Upper lobe of right lung (tissue), 1 donor: ENCODE measurements around the gene MDM2. TPM values are rescaled to one million over a fixed set of nuclear protein-coding genes. Genes with fewer than 3 reads are reported as not detected.

ENCODE experiments used
- ATAC-seq: fragments of 200-7000 bp; cut with Tn5 transposase; one replicate; pipeline ENCODE4 v1.9.1; 2020; ENCODE audit warnings: mild to moderate bottlenecking, moderate library complexity
- DNase-seq: peaks from one replicate; pipeline ENCODE4 v3.0.0-alpha.2; 2020
- H3K27ac ChIP-seq: fragments of 200-600 bp; one replicate; pipeline ENCODE4 v1.8.0; 2022
- H3K27me3 ChIP-seq: fragments of 200-600 bp; one replicate; pipeline ENCODE4 v1.8.0; 2022; ENCODE audit warnings: mild to moderate bottlenecking
- H3K36me3 ChIP-seq: fragments of 200-600 bp; one replicate; pipeline ENCODE4 v1.8.0; 2022
- H3K4me1 ChIP-seq: fragments of 200-600 bp; one replicate; pipeline ENCODE4 v1.8.0; 2022
- H3K4me3 ChIP-seq: fragments of 200-600 bp; one replicate; pipeline ENCODE4 v1.8.0; 2022; ENCODE audit warnings: mild to moderate bottlenecking
- H3K9me3 ChIP-seq: fragments of 200-600 bp; one replicate; pipeline ENCODE4 v1.8.0; 2022
- CTCF ChIP-seq: fragments of 200-600 bp; IDR thresholded peaks from one replicate; pipeline ENCODE4 v1.8.0; 2022; ENCODE audit warnings: antibody characterized with exemption
- intact Hi-C: fragments of 100-400 bp; cut with DNase I; formaldehyde crosslinking; loops from one replicate; pipeline ENCODE4 v1.11.0; 2022
- total RNA-seq: library from RNA; stranded (reverse); fragmentation: NEBNext Ultra II Directional; extraction: Animal tissue kit (Norgen Biotek cat#: 25700); gene quantifications from one replicate; pipeline ENCODE4 v1.2.1, GENCODE V29; 2021
- donor health status: DM: no; HTN: yes; CAD: no; lungs with severe emphysema.

Gene MDM2
- total RNA-seq, 1 donor from 2014 or later, result 198 TPM

DNA sequence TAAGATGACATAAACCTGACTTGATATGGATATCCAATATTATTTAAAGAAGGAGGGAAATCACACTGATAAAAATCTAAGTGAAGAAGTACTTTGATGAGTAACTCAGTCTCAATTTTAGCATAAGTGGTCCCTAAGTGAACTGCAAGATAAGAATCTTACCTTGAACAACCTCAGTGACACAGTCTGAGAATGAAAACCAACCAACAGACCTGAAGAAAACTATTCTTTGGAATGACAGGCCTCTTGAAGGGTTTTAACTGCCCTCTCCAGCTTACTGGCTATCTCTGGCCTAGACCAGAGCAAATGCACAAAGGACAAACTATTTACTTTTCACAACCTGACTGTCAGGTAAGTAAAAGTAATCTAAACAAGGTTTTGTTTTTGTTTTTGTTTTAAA is 80.3 kb downstream of the MDM2 start:
- H3K36me3 ChIP-seq, result peaks cover 18% of the 10 kb centered on the region
- TF ChIP-seq CTCF, result no peak
- H3K4me1 ChIP-seq, result peaks cover 6% of the 10 kb centered on the region
- intact Hi-C loops, result no loop called here
- no peaks in the 10 kb centered on the region for H3K9me3 ChIP-seq
- no peaks in the 10 kb centered on the region for H3K27me3 ChIP-seq
- no peak overlapping the region for H3K27ac ChIP-seq
- no peak for DNase-seq
- H3K4me3 ChIP-seq, result no peak overlapping the region
- ATAC-seq, result peak; percentile 55

DNA sequence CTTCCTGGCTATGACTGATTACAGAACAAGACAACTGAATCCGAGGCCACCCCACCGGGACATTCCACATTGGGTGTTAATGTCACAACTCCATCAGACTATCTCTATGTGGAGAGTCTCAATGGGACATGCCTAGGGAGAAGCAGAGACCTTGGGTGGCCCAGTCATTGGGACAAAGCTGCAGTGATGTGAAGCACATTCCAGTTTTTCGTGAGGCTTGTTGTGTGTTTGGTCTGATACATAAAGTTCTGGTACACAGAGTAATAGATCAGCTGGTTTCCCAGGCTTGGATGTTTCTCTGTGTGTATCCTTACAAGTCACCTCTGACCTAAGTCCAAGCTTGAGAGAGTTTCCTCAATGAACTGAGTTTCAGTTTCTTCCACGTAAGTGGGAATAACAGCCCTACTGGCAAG is 82.7 kb downstream of the MDM2 start:
- ATAC-seq (peak; percentile 21), DNase-seq (no peak)
- intact Hi-C loops, result no loop called here
- TF ChIP-seq CTCF, result no peak
- Histone ChIP-seq H3K27ac (no peak overlapping the region), H3K36me3 (no peaks in the 10 kb centered on the region), H3K4me3 (no peak overlapping the region), H3K4me1 (peaks cover 6% of the 10 kb centered on the region), H3K9me3 (no peaks in the 10 kb centered on the region), H3K27me3 (no peaks in the 10 kb centered on the region)

GRCh38 chr12:68891141-68891540 is 83.2 kb downstream of the MDM2 start:
- Histone ChIP-seq H3K4me3 (no peak overlapping the region), H3K9me3 (no peaks in the 10 kb centered on the region), H3K27me3 (no peaks in the 10 kb centered on the region), H3K36me3 (no peaks in the 10 kb centered on the region), H3K27ac (no peak overlapping the region), H3K4me1 (peaks cover 6% of the 10 kb centered on the region)
- ATAC-seq (no peak), DNase-seq (no peak)
- intact Hi-C loops, result no loop called here
- no peak for TF ChIP-seq CTCF

DNA sequence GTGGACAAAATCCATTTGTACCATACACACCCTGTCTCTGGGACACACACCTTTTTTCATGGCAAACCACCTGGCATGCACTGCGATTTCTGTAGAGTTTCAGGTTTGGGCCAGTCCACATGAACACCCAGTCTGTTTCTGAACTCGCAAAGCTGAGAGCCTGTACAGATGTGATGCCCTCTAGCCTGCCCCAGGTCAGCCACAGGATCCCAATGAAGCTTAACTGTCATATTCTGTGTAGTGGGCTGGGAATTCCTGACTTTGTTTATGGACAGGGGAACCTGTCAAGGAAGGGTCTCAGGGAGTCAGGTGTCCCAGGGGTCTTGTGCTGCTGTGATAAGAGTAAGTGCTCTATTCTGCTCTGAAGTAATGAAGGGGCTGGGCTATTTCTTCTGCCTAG is 85.2 kb downstream of the MDM2 start:
- intact Hi-C loops, result no loop called here
- Histone ChIP-seq H3K27ac (no peak overlapping the region), H3K9me3 (no peaks in the 10 kb centered on the region), H3K4me1 (peaks cover 10% of the 10 kb centered on the region), H3K27me3 (no peaks in the 10 kb centered on the region), H3K4me3 (no peak overlapping the region), H3K36me3 (no peaks in the 10 kb centered on the region)
- DNase-seq, result no peak
- no peak for TF ChIP-seq CTCF
- no peak for ATAC-seq

- no peak for TF ChIP-seq CTCF
- Histone ChIP-seq H3K4me1 (peaks cover 12% of the 10 kb centered on the region), H3K27me3 (no peaks in the 10 kb centered on the region), H3K36me3 (no peaks in the 10 kb centered on the region), H3K4me3 (no peak overlapping the region), H3K27ac (no peak overlapping the region), H3K9me3 (no peaks in the 10 kb centered on the region)
- ATAC-seq, result no peak
- intact Hi-C loops, result no loop called here
- DNase-seq, result no peak
Measured at GRCh38 chr12:68893741-68894140, 85.8 kb downstream of the MDM2 start.

- TF ChIP-seq CTCF, result no peak
- H3K4me1 ChIP-seq, result peaks cover 16% of the 10 kb centered on the region
- ATAC-seq (no peak), DNase-seq (no peak)
- no peaks in the 10 kb centered on the region for H3K9me3 ChIP-seq
- no peaks in the 10 kb centered on the region for H3K36me3 ChIP-seq
- H3K4me3 ChIP-seq, result no peak overlapping the region
- H3K27ac ChIP-seq, result no peak overlapping the region
- H3K27me3 ChIP-seq, result no peaks in the 10 kb centered on the region
- intact Hi-C loops, result no loop called here
Measured at GRCh38 chr12:68894276-68894855, 86.4 kb downstream of the MDM2 start.
